Measurements from ENCODE around the gene ARHGAP11A. TPM values are rescaled to one million over a fixed set of nuclear protein-coding genes. Genes with fewer than 3 reads are reported as not detected.

ARHGAP11A gene
- total and polyA plus RNA-seq, 2 of the 8 experiments (the other 6 are each of a cell fraction or from before 2014, with no cell fraction given), result 8.1 to 112 TPM

DNA sequence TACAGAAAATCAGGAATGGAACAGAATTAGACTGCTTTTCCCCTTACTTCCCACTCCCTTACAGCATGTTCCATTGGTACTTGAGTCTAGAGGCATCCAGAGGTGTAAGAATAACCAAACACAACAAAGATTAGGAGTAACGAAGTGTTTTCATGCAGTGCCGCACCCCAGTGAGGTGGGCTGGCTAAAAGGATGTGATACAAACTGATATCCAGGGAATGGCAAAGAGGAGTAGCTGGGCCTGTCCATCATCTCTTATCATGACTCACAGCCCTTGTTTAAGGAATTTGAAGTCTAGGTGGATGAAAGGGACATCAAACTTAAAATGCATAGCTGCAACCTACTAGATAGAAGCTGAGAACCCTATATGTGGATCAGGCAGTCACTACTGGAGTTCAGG lies 42.6 kb downstream of the ARHGAP11A start (continued):
- TF ChIP-seq NANOG (IDR thresholded peaks at IDR 0.05; ENCODE audit: insufficient read depth, low read depth, low read length, poor library complexity, severe bottlenecking) (no peak), BCL11A (IDR thresholded peaks at IDR 0.05; ENCODE audit: low read depth in 2 of 2, low read length in 2 of 2) (no peak), CEBPB (IDR thresholded peaks at IDR 0.05; ENCODE audit: low read depth, low read length) (no peak), KDM4A (IDR thresholded peaks at IDR 0.05; ENCODE audit: low read depth, low read length, severe bottlenecking) (no peak), EGR1 (IDR thresholded peaks at IDR 0.05; ENCODE audit: borderline replicate concordance, low read depth, low read length) (no peak), POU5F1 (IDR thresholded peaks at IDR 0.05; ENCODE audit: low read depth, low read length) (no peak), CBX8 (IDR thresholded peaks at IDR 0.05; ENCODE audit: borderline replicate concordance, low read depth, low read length) (no peak), EP300 (IDR thresholded peaks at IDR 0.05; ENCODE audit: borderline replicate concordance in 1 of 2, low read depth in 2 of 2, low read length in 2 of 2) (no peak)
- TF ChIP-seq, protein P1, sequence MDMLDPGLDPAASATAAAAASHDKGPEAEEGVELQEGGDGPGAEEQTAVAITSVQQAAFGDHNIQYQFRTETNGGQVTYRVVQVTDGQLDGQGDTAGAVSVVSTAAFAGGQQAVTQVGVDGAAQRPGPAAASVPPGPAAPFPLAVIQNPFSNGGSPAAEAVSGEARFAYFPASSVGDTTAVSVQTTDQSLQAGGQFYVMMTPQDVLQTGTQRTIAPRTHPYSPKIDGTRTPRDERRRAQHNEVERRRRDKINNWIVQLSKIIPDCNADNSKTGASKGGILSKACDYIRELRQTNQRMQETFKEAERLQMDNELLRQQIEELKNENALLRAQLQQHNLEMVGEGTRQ (IDR thresholded peaks at IDR 0.05; ENCODE audit: low read length), result no peak
